ENCODE data around the gene KRI1.

DNA sequence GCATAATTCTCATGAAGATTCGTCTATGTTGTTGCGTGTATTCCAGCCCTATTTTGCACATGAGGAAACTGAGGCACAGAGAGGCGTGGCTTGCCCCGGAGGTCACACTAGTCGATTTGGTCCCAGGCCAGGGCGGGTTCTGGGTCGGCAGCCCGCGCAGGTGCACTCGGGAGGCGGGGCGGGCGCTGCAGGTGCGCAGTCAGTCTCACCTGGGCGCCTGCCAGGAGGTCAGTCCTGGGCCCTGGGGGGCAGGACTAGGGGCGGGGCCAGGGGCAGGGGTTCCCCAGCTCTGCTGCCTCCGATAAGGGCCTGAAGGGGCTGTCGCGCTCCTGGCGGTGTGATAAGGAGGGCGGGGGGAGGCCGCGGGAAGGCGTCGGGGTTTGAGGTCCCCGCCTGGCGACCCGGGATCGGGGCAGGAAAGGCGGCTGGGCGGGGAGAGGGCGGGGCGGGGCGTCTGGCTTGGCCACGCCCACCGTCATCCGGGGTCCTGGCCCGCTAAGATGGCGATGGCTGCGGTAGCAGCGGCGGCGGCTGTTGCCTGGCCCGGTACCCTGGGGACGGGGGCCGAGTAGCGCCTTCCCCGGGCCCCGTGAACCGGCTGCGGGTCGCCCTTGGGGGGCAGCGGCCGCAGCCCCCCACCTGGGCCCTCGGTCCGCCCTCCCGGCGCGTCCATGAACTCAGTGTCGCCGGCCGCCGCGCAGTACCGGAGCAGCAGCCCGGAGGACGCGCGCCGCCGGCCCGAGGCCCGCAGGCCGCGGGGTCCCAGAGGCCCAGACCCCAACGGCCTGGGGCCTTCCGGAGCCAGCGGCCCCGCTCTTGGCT is 22.2 kb downstream of the KRI1 start, which contains the start of gene ATG4D:
- TF ChIP-seq, protein P1, sequence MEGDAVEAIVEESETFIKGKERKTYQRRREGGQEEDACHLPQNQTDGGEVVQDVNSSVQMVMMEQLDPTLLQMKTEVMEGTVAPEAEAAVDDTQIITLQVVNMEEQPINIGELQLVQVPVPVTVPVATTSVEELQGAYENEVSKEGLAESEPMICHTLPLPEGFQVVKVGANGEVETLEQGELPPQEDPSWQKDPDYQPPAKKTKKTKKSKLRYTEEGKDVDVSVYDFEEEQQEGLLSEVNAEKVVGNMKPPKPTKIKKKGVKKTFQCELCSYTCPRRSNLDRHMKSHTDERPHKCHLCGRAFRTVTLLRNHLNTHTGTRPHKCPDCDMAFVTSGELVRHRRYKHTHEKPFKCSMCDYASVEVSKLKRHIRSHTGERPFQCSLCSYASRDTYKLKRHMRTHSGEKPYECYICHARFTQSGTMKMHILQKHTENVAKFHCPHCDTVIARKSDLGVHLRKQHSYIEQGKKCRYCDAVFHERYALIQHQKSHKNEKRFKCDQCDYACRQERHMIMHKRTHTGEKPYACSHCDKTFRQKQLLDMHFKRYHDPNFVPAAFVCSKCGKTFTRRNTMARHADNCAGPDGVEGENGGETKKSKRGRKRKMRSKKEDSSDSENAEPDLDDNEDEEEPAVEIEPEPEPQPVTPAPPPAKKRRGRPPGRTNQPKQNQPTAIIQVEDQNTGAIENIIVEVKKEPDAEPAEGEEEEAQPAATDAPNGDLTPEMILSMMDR (conservative IDR thresholded peaks at IDR 0.05; ENCODE audit: low read length), result no peak
- TF ChIP-seq EZH2phosphoT487 (IDR thresholded peaks at IDR 0.05; ENCODE audit: borderline replicate concordance), result no peak
